Fibroblast of pulmonary artery (primary cell): ENCODE results near the gene ABHD5.

Source experiments
- DNase-seq: peaks from one replicate; pipeline ENCODE4 v3.0.0-alpha.2; 2010; ENCODE audit warnings: low read depth
- H3K4me3 ChIP-seq: replicated peaks from 2 replicates; pipeline ENCODE4 v1.5.1; 2011; ENCODE audit warnings: low read depth, mild to moderate bottlenecking, control low read depth, low read length, moderate library complexity
- TF ChIP-seq, protein P1 (sequence below): IDR thresholded peaks from 2 replicates; pipeline ENCODE4 v1.5.1; 2011; ENCODE audit warnings: mild to moderate bottlenecking, control low read depth, low read length, inconsistent platforms; ENCODE audit errors: missing control alignments

The ABHD5 gene

DNA sequence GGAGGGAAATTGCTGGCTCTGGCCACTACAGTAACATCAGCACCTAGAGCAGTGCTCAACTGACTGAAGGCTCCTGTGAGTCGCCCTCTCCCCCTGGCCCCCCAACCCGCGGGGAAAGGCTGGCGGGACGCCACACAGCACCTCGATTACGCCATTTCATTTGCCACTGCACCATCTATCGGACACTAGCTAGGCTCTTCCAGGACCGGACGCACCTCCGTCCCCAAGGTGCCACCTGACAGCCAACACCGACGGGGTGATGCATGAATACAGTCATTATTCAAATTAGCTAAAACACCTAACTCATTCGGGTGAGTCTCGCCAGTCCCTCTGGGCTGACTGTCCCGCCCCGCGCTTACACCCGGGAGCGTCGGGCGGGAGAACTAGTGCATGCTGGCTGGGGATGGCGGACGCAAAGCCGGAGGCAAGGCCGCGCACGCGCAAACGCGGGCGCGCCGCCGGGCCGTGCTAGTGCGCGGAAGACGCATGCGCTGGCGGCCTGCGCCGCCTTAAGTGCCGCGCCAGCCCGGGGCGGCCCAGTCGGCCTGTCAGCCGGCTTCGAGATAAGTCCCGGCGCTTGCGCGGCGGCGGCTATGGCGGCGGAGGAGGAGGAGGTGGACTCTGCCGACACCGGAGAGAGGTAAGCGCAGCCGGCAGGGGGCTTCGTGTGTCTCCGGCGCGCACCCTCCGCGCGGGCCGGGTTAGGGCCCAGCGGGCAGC lies at the start of gene ABHD5:
Gene ABHD5 (plus strand): TSS at position 539 of the 720 bp plus-strand sequence. CDS start 55 bp downstream, at position 594.
- peak; percentile 96 for DNase-seq
- H3K4me3 ChIP-seq: peak within 1 kb of the TSS; percentile 66
- TF ChIP-seq, protein P1, sequence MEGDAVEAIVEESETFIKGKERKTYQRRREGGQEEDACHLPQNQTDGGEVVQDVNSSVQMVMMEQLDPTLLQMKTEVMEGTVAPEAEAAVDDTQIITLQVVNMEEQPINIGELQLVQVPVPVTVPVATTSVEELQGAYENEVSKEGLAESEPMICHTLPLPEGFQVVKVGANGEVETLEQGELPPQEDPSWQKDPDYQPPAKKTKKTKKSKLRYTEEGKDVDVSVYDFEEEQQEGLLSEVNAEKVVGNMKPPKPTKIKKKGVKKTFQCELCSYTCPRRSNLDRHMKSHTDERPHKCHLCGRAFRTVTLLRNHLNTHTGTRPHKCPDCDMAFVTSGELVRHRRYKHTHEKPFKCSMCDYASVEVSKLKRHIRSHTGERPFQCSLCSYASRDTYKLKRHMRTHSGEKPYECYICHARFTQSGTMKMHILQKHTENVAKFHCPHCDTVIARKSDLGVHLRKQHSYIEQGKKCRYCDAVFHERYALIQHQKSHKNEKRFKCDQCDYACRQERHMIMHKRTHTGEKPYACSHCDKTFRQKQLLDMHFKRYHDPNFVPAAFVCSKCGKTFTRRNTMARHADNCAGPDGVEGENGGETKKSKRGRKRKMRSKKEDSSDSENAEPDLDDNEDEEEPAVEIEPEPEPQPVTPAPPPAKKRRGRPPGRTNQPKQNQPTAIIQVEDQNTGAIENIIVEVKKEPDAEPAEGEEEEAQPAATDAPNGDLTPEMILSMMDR: peak; percentile 5

DNA sequence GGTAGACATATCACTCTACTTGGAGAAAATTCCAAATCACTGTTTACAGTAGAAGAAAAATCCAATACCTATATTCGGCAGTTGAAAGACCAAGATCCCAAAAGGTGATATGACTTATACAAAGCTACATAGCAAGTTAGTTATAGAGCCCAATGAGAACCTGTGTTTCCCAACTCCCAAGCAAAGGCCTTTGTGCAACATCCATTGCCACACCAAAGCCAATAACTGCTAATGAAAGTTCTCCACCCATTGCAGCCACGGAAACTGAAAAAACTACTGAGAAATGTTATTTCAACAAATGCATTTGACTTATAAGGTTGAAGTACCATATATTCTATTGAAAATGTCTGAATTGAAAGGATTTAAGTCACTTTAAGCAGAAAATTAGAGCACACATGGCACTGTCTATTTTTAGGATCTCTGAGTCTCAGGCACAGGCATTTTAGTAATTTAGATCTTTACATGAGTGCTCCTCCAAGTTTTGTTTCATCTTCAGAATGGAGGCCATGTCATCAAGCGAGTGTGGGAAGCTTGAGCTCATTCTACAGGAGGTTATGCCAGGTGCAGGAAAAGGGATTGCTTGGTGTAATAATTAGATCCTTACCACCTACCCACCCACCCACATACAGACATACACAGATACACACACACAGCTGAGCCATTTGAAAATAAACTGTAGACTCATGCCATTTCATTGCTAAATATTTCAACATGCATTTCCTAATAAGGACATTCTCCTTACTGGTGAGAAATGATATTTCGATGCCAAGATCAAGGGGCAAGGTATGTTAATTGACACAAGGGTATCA lies 49.2 kb upstream of the ABHD5 start:
- no peak for DNase-seq
- H3K4me3 ChIP-seq: no peak overlapping the region
- TF ChIP-seq, protein P1: no peak

DNA sequence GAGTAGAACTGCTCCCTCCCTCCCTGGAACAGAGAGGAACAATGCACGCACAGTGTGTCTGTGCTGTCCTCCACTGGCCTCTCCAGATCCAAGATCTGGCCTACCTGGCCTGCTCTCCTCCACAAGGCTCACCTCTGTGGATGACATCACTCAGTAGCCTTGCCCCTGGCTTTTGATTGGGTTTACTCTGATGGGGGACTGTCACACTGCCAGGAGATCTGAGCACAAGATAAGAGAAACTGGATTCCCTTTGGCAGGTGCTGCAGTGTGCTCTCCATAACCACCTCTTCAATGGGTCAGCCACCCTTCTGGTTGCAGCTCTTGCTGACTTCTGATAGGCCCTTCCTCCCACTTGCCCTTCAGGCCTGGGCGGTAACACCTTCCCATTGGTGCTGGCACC lies 46.3 kb upstream of the ABHD5 start:
- no peak overlapping the region for H3K4me3 ChIP-seq
- no peak for DNase-seq
- TF ChIP-seq, protein P1: no peak

DNA sequence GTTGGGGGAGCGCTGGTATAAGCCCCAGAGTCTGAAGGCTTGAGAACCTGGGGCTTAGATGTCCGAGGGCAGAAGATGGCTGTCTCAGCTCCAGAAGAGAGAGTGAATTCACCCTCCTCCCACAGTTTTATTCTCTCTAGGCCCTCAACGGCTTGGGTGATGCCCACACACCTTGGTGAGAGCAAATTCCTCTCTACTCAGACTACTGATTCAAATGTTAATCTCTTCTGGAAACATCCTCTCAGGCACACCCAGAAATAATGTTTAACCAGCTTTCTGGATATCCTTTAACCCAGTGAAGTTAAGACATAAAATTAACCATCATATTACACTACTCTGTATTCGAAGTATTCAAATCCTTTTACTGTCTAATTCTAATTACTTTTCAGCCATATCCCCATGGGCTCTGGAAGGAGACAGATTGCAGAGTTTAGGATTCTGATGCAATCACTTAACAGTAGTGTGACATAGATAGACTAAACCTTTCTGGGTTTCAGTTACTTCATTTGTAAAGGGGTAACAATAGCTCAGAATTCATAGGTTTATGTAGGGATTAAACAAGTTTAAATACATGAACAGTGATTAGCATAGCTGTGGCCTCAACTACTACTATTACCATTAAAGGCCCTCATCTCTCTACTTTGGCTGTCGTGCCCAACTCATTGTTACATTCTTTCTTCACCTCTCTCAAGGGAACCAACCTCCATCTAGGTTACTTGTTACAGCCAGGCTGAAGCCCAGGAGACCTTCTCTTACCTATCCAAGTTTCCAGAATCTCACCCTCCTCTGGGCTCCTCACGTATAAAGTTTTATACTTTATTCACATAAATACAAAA lies 43.2 kb upstream of the ABHD5 start:
- TF ChIP-seq, protein P1: no peak
- no peak for DNase-seq
- no peak overlapping the region for H3K4me3 ChIP-seq

DNA sequence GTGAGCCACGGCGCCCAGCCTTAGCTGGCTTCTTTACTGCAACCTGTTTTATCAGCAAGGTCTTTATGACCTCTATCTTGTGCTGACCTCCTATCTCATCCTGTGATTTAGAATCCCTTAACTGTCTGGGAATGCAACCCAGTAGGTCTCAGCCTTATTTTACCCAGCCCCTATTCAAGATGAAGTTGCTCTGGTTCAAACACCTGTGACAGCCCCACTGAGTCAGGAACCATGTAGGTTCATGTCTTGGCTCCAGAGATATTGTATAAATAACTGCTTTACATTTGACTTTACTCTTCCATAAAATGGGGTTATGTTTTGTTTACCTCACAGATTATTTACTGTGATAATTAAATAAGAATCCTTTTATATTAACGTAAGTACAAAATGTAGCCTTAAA lies 41.8 kb upstream of the ABHD5 start:
- no peak for DNase-seq
- TF ChIP-seq, protein P1: no peak
- H3K4me3 ChIP-seq: no peak overlapping the region

DNA sequence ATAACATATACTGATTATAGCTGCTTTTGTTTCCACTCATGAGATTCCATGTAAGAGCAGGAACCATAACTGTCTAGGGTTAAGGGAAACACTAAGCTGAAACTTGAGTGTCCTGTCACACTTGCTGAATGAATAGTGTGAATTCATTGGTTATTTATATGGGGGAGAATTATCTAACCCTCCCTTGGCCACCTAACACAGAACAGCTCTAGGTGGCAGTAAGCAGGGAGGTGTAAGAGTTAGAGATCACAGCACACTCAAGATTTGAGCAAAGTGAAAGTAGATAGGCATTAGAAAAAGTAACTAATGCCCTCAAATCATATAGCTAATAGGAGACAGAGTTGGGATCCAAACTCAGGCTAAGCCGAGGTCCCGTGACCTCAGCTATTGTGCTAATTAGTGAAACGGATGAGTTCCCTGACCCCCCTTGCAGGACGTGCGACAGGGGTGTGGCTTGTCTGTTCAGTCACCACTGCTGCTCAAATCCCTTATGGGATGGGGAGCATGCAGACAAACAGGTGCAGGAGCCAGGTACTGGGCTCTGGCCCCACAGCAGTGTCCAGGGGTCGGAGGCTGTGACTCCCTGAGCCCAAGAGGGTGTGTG lies 41.3 kb upstream of the ABHD5 start:
- DNase-seq: no peak
- no peak overlapping the region for H3K4me3 ChIP-seq
- TF ChIP-seq, protein P1: no peak
